Keratinocyte (primary cell): Measurements from ENCODE around the gene XPNPEP2. TPM values are rescaled to one million over a fixed set of nuclear protein-coding genes. Genes with fewer than 3 reads are reported as not detected.

ENCODE experiments used
- DNase-seq: peaks from one replicate; pipeline ENCODE4 v3.0.0-alpha.2; 2011; ENCODE audit warnings: low read depth, missing footprints, low spot score
- FAIRE-seq: peaks from 2 replicates; lab custom pipeline; 2011; peaks lifted over from hg19 to GRCh38; lab: Jason Lieb, UNC
- H2AFZ ChIP-seq: 2 replicates; pipeline ENCODE4 v1.6.0; 2012; ENCODE audit warnings: low read length, control low read depth, inconsistent platforms; ENCODE audit not compliant: control insufficient read depth
- H3K27ac ChIP-seq: 2 replicates; pipeline ENCODE4 v1.5.1; 2011; ENCODE audit warnings: low read length; ENCODE audit not compliant: control insufficient read depth, insufficient read depth
- H3K27me3 ChIP-seq: 3 replicates; pipeline ENCODE4 v1.6.0; 2011; ENCODE audit warnings: low read length; ENCODE audit not compliant: control insufficient read depth, insufficient read depth; ENCODE audit errors: extremely low read depth
- H3K36me3 ChIP-seq, 2 experiments: 2 replicates in 1 of 2; 3 replicates in 1 of 2; pipeline ENCODE4 v1.5.1; 2011; ENCODE audit warnings: low read length in 2 of 2, mild to moderate bottlenecking in 1 of 2; ENCODE audit not compliant: control insufficient read depth in 2 of 2, insufficient read depth in 2 of 2; ENCODE audit errors: extremely low read depth in 1 of 2
- H3K4me1 ChIP-seq: 3 replicates; pipeline ENCODE4 v1.5.1; 2011; ENCODE audit warnings: low read length; ENCODE audit not compliant: control insufficient read depth, insufficient read depth; ENCODE audit errors: extremely low read depth
- H3K4me2 ChIP-seq: 3 replicates; pipeline ENCODE4 v1.6.0; 2011; ENCODE audit warnings: low read depth, low read length; ENCODE audit not compliant: control insufficient read depth, insufficient read depth; ENCODE audit errors: extremely low read depth
- H3K4me3 ChIP-seq, 3 experiments: fragments of 200-600 bp in 1 of 3; sonication (generic) in 1 of 3; 2 replicates in 2 of 3; 3 replicates in 1 of 3; pipeline ENCODE4 v1.5.1; 2011 to 2016; ENCODE audit warnings: low read length in 3 of 3, mild to moderate bottlenecking in 3 of 3, control low read depth in 2 of 3, inconsistent platforms in 1 of 3, low read depth in 1 of 3, mixed read lengths in 1 of 3, mixed run types in 1 of 3, moderate library complexity in 1 of 3; ENCODE audit not compliant: control insufficient read depth in 2 of 3, insufficient read depth in 2 of 3; ENCODE audit errors: extremely low read depth in 1 of 3
- H3K79me2 ChIP-seq: 2 replicates; pipeline ENCODE4 v1.6.0; 2012; ENCODE audit warnings: low read length; ENCODE audit not compliant: control insufficient read depth, insufficient read depth
- H3K9ac ChIP-seq: 3 replicates; pipeline ENCODE4 v1.6.0; 2011; ENCODE audit warnings: low read length; ENCODE audit not compliant: control insufficient read depth, insufficient read depth; ENCODE audit errors: extremely low read depth
- H3K9me1 ChIP-seq: 3 replicates; pipeline ENCODE4 v1.6.0; 2011; ENCODE audit warnings: low read length; ENCODE audit not compliant: control insufficient read depth, insufficient read depth; ENCODE audit errors: extremely low read depth
- H3K9me3 ChIP-seq: 2 replicates; pipeline ENCODE4 v1.5.1; 2012; ENCODE audit warnings: low read depth, low read length; ENCODE audit not compliant: control insufficient read depth
- H4K20me1 ChIP-seq: 3 replicates; pipeline ENCODE4 v1.6.0; 2011; ENCODE audit warnings: low read length; ENCODE audit not compliant: control insufficient read depth, insufficient read depth; ENCODE audit errors: extremely low read depth
- EZH2 ChIP-seq: IDR thresholded peaks from one replicate; pipeline ENCODE4 v1.6.1; 2012; ENCODE audit warnings: inconsistent platforms, mild to moderate bottlenecking, low read length, moderate library complexity
- dilution Hi-C: fragments of 300-500 bp; cut with MboI; formaldehyde crosslinking; loops from one replicate; pipeline ENCODE4 v1.7.0; 2020; ENCODE audit warnings: low sequenced_read_pairs; ENCODE audit not compliant: extremely low pct_ligation_motif_present
- polyA plus RNA-seq, 5 experiments: library from polyadenylated mRNA; depleted of rRNA in 3 of 5; stranded (reverse) in 3 of 5; stranded (forward) in 1 of 5; unstranded in 1 of 5; fragments of >200 nt; gene quantifications; 1 replicate in 1 of 5; 2 replicates in 3 of 5; 3 replicates in 1 of 5; pipeline versions ENCODE4 v1.2.1 to v1.2.3, GENCODE V29; 2011 to 2012; ENCODE audit warnings: missing spikeins in 2 of 5, low read depth in 1 of 5, low replicate concordance in 1 of 5
- small RNA-seq, 3 experiments: library from RNA; depleted of rRNA; stranded (forward); fragments of <200 nt; gene quantifications; one replicate each; pipeline ENCODE3, GENCODE V24; 2012; ENCODE audit warnings: low read depth in 3 of 3, low replicate concordance in 1 of 3; ENCODE audit not compliant: insufficient read length in 3 of 3
- TF ChIP-seq, protein P1 (sequence below), 3 experiments: IDR thresholded peaks in 1 of 3; conservative IDR thresholded peaks in 1 of 3; optimal IDR thresholded peaks in 1 of 3; 2 replicates in 2 of 3; 3 replicates in 1 of 3; pipeline versions ENCODE3 to v1.5.1; 2011; ENCODE audit warnings: low read length in 3 of 3, mild to moderate bottlenecking in 3 of 3, moderate library complexity in 2 of 3, control low read depth in 1 of 3, inconsistent platforms in 1 of 3; ENCODE audit not compliant: insufficient read depth in 2 of 3; ENCODE audit errors: extremely low read depth in 1 of 3

XPNPEP2 gene
- polyA plus RNA-seq, 1 donor (not counting 4 experiments of a cell fraction or from before 2014, with no cell fraction given): not detected

DNA sequence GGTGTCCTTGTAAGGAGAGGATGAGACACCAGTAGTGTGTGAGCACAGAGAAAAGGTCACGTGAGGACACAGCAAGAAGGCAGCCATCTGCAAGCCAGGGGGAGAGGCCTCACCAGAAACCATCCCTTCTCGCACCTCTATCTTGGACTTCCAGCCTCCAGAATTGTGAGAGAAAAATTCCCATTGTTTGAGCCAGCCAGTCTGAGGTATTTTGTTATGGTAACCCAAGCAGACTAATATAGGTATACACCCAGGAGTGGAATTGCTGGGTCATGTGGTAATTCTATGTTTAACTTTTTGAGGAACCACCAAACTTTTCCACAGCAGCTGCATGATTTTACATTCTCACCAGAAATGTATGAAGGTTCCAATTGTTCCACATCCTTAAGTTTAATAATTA is 79.3 kb downstream of the XPNPEP2 start:
- Histone ChIP-seq H3K4me2 (no peak overlapping the region), H3K36me3 (peaks cover 0 to 4% of the 10 kb centered on the region in 2 experiments), H3K9me3 (no peaks in the 10 kb centered on the region), H3K9me1 (no peaks in the 10 kb centered on the region), H3K27ac (no peak overlapping the region), H3K4me1 (no peaks in the 10 kb centered on the region), H3K79me2 (no peaks in the 10 kb centered on the region), H3K9ac (no peak overlapping the region), H4K20me1 (no peaks in the 10 kb centered on the region), H3K27me3 (no peaks in the 10 kb centered on the region), H2AFZ (no peak overlapping the region), H3K4me3 (no peak overlapping the region)
- no peak for DNase-seq
- no peak for FAIRE-seq
- dilution Hi-C loops: no loop called here
- no peak for TF ChIP-seq EZH2
- TF ChIP-seq, protein P1, sequence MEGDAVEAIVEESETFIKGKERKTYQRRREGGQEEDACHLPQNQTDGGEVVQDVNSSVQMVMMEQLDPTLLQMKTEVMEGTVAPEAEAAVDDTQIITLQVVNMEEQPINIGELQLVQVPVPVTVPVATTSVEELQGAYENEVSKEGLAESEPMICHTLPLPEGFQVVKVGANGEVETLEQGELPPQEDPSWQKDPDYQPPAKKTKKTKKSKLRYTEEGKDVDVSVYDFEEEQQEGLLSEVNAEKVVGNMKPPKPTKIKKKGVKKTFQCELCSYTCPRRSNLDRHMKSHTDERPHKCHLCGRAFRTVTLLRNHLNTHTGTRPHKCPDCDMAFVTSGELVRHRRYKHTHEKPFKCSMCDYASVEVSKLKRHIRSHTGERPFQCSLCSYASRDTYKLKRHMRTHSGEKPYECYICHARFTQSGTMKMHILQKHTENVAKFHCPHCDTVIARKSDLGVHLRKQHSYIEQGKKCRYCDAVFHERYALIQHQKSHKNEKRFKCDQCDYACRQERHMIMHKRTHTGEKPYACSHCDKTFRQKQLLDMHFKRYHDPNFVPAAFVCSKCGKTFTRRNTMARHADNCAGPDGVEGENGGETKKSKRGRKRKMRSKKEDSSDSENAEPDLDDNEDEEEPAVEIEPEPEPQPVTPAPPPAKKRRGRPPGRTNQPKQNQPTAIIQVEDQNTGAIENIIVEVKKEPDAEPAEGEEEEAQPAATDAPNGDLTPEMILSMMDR (optimal IDR thresholded peaks at IDR 0.05 in 1 of 3, IDR thresholded peaks at IDR 0.05 in 1 of 3, conservative IDR thresholded peaks at IDR 0.05 in 1 of 3; ENCODE audit: extremely low read depth in 1 of 3, insufficient read depth in 2 of 3, low read length in 3 of 3): no peak

Small RNAs within 50 kb of the gene (small RNA-seq; reads per million reads assigned to genes)
- 0 reads per million in 3 experiments for gene RF00017

Other genes with a start within 250 kb of the XPNPEP2 start
- gene SMARCA1, start 215.5 kb upstream of the XPNPEP2 start, polyA plus RNA-seq: 15.7 to 21.6 TPM (median 16.8 TPM) in 3 replicates
- gene OCRL, start 198.7 kb upstream of the XPNPEP2 start, polyA plus RNA-seq: 22.9 to 27.9 TPM (median 25.4 TPM) in 3 replicates
- 0.71 to 4.1 TPM (median 1.8 TPM) in 3 replicates for gene APLN, start 84.0 kb upstream of the XPNPEP2 start, polyA plus RNA-seq
- 0.08 to 0.09 TPM in 2 of 3 replicates, not detected in the other for gene SASH3, start 41.0 kb downstream of the XPNPEP2 start, polyA plus RNA-seq
- gene ZDHHC9, start 104.9 kb downstream of the XPNPEP2 start, polyA plus RNA-seq: 21.5 to 43.3 TPM (median 30.0 TPM) in 3 replicates
- gene UTP14A, start 167.2 kb downstream of the XPNPEP2 start, polyA plus RNA-seq: 18.3 to 30.6 TPM (median 29.1 TPM) in 3 replicates
- gene BCORL1, start 243.7 kb downstream of the XPNPEP2 start, polyA plus RNA-seq: 0.41 to 1.2 TPM (median 0.54 TPM) in 3 replicates